CD4-positive, alpha-beta T cell treated with Interleukin-1 beta for 1 hour (primary cell): ENCODE results near the gene EPN1.
"Not testable (repeated sequence)": the region's sequence is repeated elsewhere in the genome, so short reads cannot be mapped to it uniquely, and the experiment has no call there.

Experiments
- DNase-seq, 2 donors: peaks; one replicate each; pipeline ENCODE4 v3.0.0-alpha.2; 2020 to 2022

The EPN1 gene

DNA sequence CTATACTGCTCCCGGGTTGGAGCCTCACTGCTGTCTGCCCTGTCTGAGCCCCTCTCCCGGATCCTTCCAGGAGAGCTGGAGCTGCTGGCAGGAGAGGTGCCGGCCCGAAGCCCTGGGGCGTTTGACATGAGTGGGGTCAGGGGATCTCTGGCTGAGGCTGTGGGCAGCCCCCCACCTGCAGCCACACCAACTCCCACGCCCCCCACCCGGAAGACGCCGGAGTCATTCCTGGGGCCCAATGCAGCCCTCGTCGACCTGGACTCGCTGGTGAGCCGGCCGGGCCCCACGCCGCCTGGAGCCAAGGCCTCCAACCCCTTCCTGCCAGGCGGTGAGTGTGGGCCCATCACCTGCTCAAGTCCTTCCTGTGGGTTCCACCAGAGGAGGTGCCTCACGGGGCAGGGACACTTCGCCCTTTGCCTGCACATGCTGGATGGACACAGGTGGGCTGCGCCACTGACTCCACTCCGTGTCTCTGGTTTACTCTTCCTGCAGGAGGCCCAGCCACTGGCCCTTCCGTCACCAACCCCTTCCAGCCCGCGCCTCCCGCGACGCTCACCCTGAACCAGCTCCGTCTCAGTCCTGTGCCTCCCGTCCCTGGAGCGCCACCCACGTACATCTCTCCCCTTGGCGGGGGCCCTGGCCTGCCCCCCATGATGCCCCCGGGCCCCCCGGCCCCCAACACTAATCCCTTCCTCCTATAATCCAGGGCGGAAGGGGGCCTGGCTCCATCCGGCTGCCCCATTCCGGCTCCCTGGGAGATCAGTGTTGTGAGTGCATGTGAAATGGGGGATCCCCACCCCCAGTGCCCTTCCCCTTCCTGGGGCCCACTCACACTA lies 19.8 kb downstream of the EPN1 start:
- DNase-seq = no peak

DNA sequence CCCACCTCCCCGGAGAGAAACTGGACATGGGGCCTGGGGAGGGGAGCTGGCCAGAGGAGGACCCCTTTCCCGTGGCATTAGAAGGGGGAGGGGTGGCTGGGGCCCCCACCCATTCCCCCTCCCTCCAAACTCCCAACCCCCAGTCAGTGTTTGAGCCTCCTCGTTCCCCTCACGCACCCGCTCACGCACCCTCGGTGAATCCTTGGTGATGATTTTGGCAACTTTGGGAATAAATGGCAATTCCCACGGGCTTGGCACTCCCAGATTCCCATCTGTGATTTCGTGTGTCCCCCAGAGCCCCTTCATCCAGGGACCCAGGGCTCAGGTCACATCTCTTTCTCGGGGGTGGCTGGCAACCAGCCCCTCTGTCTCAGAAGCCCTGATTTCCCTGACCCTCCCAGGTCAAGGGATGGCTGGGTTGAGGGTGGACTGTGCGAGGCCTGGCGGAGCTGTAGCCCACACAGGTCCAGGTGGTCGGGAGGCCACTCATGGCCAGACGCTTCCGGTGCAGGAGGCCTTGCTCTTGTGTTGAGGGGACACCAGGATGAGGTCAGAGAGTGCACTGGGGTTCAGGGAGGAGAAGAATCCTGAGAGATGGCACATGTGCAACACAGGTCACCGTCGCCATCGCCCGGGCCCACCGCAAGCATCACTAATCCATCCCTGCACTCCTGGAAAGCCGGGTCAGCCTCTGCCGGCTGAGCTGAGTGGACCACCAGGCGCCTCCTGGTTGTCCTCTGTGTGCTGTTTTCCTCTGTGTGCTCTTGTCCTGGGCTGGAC lies 20.7 kb downstream of the EPN1 start:
- DNase-seq = no peak

DNA sequence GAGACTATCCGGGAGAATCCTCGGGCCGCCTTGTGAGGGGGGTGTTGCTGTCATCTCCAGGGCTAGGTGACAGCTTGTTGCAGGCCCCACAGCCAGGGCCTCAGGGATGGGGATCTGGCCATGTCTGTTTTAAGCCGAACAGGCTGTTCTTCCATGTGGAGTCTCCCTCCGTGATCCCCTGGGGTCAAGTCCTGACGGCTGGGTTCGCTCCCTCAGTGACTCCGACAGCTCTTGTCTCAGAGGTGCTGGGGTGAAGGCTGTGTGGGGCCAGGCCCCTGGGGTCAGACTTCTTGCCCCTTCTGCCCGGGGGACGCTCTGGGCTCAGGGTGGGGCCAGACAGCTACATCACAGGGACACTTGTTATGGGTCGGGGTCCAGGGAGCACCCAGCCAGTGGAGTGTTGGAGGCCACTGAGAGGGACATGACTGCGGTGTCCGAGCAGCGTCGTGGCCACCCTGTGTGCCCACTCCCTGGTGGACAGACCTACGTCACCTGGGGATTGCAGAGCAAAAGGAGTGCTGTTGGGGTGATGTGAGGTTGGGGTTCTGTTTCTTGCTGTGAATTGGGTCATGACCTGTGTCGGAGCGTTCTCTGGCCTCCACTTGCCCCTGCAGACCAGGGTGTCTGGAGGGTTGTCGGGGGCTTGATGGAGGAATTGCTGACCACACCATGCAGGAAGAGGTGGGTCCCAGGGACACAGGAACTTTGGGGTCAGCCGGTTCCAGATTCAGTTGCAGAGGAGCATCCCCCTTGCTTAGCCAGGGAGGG lies 21.5 kb downstream of the EPN1 start:
- DNase-seq = no peak

DNA sequence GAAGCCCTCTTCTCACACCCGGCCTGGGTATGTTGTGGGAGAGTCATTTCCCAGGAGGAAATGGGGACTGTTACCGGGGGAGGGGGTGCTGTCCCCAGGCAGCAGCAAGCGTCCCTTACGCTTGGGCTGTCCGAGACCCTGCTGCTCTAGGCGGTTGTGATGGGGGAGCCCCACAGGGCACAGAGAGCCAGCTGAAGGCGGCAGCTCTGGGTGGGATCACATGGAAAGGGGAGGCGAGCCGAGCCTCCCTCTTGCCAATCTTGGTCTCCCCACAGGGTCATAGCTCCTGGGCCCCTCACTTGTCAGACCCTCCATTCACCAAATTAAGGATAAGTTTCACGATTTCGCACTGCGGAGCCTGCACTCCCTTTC lies 22.0 kb downstream of the EPN1 start:
- no peak for DNase-seq

DNA sequence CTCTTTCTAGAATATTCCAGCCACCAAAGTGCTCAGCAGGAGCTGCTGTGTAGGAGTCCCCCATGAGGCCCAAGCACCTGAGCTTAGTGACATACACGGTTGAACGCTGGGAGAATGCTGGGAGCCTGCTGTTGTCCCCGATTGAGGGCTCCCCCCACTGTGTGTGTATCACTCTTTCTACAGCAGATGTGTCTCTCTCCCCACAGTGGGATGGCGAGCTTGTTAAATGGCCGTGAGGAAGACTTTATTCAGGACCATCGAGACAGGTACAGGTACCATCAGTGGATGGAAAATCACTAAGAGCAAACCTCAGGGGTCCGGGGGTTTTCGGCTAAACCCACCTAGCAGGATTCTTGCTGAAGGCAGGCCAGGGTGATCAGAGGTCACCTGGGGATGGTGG lies 22.7 kb downstream of the EPN1 start:
- no peak for DNase-seq

DNA sequence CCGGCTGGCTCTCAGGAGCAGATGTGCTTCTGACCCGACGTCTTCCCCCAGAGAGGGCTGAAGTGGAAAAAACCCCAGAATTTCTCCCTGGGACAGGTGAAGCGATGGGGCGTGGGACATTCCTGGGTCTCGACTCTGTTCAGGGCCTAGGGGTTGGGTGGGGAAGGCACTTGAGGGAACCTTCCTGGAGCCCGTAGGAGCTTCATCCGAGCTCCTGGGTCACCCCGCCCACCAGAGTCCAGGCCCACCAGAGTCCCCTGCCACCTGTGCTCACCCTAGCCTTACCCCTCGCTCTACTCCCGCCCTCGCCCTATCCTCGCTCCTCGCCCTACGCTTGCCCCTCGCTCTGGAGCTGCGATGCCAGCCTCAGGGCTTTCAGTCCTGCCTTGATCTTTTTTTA lies 23.2 kb downstream of the EPN1 start:
- DNase-seq = no peak

DNA sequence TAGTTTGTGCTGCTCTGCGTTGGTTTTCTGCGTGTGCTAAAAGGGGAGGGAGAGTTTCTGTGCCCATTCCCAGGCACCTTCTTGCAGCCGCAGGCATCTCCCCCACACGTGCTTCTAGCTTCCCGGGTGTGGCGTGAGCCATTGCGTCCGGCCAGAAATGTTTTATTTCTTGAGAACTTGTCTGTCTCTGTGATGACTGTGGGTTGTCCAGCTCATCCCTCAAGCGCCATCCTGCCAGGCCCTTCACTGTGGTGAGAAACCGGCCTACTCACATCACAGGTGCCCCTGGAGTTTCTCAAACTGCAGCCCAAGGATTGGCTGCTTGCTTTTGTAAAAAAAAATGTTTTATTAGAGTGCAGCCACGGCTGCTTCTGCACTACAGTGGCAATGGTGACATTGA lies 24.2 kb downstream of the EPN1 start:
- no peak for DNase-seq

DNA sequence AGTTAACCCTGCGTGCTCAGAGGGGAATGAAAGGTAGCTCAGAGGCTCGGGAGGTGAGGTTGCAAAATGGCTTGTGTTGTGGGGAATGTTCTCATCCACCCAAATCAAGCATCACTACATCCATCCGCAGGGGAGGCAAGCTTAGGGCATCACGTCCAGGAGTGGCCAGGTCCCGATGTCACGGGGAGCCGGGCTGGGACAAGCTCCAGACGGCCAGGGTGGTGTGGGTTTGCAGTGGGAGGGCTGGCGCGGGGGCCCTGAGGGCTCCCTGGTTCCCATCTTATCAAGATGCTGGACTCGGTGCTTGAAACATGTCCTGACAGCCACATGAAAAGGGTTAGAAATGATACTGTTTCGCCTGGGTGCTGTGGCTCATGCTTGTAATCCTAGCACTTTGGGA lies 25.8 kb downstream of the EPN1 start:
- DNase-seq = no peak

DNA sequence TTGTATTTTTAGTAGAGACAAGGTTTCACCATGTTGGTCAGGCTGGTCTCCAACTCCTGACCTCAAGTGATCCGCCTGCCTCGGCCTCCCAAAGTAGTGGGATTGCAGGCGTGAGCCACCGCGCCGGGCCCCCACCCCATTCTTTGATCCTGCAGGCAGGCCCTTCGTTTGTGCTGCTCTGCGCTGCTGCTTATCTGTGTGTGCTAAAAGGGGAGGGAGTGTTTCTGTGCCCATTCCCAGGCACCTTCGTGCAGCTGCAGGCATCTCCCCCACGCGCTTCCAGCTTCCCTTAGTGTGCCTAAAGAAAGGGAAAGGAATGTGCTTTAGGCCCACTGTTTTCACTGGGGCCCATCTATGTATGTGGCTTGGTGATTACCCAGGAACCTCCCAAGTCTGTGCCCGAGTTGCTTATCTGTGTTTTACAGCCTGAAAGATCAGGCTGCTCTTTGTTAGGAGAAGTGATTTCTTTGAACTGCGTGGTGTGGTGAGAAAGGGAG lies 27.2 kb downstream of the EPN1 start:
- DNase-seq = no peak

DNA sequence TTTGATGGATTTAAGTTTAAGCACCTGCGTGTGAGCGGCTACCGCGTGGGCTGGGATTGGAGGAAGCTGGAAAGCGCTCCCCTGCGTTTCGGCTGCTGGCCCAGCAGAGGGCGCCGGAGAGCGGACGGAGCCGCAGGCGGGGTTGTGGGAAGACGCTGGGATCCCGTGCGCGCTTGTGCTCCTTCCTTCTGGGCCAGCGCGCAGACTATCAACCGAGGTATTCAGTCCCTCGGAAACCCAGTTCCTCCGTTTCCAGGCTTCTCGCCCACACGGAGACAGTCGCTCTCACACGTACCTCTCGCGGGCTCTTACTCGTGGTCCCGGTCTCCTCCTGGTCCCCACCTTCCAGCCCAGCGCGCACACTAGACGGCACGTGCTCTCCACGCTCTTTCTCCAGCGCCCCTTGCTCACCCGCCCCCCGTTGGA lies 28.8 kb downstream of the EPN1 start:
- DNase-seq = peak; percentile 29 to 45

DNA sequence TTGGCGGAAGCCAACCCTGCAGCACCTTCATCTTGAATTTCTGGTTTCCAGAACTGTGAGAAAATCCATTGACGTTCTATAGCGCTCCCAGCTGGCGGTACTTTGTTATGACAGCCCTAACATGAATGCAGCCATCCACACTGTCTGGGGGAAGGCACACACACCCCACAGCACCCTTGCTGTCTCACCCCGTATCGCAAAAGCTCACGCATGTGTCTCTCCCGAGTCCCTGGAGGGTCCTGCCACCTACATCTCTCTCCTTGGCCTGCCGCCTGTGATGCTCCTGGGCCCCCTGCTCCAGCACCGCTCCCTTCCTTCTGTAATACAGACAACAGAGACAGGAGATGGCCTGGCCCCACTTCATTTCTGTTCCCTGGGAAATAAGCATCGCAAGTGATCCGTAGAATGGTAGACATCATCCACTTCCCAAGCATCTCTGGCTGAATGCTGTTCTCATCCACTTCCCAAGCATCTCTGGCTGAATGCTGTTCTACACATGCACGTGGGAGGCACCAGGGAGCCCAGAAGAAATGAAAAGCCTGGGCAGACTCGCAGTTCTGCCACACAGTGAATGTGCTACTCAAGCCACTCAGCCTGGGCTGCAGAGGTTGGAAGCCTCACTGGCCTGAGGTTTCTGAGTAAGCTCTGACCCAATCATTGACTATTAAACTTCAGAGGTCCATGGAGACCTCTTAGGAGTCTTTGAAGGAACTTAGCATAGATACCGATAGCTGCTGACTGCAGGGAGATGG lies 29.6 kb downstream of the EPN1 start:
- DNase-seq = no peak

DNA sequence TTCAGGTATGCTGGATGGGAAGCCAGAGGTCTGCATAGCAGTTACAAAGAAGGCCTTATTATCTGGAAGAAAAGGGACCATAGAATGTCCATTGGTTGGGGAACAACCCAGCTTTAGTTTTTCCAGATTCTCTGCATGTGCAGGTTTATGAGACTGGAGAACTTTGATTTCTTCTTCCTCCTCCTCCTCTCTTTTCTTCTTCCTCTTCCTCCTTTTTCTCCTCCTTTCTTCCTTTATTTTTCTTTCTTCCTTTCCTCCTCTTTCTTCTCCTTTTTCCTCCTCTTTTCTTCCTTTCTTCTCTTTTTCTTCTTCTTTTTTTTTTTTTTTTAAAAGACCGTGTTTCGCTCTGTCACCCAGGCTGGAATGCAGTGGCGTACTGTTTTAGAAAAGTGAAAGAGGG lies 30.9 kb downstream of the EPN1 start:
- no peak for DNase-seq

DNA sequence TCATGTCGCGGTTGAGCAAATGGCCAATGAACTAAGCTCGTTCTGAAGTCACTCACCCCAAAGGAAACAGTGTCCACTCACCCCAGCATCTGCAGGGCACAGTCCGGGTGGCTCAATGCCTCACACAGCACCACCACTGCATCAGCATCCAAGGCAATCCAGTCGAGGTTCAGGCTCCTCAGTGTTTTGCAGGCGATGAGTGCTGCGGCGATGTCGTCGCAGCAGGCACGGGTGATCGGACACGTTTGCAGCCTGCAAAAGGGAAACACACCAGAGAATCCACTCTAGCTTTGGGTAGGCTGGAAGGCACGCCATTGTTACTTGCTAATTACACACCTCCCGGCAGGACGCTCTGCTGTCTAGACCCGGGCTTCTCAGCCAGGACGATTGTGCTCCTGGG lies 36.7 kb downstream of the EPN1 start:
- DNase-seq = no peak

DNA sequence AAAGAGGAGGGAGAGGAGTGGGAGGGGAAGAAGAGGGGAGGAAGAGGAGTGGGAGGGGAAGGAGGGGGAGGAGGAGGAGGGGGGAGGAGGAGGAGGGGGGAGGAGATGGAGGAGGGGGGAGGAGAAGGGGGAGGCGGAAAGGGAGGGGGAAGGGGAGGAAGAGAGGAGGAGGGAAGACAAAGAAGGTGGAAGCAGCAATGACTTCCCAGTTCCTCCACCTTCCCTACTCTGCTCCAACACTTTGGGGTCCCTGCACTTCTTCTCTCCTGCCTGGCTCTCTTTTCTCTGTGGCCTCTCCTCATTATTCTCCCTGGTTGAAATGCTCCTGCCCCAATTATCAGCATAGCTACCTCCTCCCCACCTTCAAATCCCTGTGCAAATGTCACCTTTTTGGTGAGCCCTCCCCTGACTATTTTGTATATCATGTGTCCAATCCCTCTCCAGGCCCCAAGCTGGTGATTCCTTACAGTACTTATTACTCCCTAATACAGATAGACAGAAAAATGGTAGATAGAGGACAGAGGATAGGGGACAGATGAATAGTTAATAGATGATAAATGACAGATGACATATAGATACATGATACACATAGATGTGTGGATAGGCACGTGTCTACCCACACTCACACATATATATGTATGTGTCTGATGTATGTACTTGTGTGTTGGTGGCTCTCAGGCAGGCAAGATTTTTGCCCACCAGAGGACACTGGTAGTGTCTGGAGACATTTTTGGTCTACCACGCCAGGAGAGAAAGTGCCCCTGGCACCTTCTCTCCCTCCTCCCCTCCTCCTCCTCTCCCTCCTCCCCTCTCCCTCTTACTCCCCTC lies 38.0 kb downstream of the EPN1 start:
- no peak for DNase-seq

DNA sequence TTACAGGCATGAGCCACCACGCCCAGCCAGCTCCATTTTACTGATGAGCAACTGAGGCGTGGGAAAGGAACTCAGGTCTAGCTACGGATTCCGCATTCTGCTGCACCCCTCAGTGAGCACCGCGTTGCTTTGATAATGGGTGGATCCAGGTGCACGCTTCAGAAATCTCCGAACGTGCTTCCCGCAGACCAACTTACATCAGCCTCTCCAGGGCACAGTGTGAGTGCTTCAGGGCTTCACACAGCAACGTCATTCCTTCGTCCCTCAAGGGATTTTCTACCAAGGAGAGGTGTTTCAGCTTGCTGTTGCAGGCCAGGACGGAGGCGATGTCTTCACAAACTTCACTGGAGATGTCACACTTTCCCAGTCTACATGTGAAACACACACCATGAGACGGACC lies 41.5 kb downstream of the EPN1 start:
- DNase-seq = no peak

DNA sequence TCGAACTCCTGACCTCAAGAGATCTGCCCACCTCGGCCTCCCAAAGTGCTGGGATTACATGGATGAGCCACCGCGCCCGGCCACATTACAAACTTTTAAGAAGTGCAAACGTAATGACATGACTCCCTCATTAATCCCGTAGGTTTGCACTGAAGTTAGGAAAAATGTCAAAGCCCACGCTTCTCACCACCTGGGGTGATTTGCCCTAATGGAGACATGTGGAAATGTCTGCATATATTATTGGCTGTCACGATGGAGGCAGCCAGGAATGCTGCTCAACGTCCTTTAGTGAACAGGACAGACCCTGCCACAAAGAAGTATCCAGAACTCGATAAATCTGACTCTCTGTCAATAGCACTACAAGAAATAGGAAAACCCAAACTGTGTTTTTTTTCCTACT lies 42.2 kb downstream of the EPN1 start:
- no peak for DNase-seq

DNA sequence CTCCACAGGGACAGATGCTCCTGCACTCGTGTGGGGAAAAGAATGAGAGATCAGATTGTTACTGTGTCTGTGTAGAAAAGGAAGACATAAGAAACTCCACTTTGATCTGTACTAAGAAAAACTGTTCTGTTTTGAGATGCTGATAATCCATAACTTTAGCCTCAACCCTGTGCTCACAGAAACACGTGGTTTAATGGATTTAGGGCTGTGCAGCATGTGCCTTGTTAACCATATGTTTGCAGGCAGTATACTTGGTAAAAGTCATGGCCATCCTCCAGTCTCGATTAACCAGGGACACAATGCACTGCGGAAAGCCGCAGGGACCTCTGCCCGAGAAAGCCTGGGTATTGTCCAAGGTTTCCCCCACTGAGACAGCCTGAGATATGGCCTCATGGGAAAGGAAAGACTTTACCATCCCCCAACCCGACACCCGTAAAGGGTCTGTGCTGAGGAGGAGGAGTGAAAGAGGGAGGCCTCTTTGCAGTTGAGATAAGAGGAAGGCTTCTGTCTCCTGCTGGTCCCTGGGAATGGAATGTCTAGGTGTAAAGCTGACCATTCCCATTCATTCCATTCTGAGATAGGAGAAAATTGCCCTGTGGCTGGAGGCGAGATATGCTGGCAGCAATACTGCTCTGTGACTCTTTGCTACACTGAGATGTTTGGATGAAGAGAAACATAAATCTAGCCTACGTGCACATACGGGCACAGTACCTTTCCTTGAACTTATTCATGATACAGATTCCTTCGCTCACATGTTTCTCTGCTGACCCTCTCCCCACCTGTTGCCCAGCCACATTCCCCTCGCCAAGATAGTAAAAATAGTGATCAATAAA lies 43.1 kb downstream of the EPN1 start:
- DNase-seq = not testable (repeated sequence)

DNA sequence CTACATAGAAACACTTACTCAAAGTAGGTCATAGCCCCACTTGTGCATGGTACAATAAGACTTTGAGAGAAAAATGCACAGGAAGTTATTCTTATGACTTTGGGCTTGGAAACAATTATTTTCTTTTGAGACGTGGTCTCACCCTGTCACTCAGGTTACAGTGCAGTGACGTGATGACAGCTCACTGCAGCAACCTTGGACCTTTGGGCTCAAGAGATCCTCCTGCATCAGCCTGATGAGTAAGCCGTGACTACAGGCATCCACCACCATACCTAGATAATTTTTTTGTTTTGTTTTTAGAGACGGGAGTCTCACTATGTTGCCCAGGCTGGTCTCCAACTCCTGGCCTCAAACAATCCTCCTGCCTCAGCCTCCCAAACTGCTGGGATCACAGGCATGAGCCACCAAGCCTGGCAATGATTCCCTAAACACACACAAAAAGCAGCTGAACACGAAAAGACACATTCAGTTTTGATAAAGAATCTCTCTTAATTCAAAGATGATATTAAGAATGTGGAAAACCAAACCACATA lies 45.3 kb downstream of the EPN1 start:
- no peak for DNase-seq

DNA sequence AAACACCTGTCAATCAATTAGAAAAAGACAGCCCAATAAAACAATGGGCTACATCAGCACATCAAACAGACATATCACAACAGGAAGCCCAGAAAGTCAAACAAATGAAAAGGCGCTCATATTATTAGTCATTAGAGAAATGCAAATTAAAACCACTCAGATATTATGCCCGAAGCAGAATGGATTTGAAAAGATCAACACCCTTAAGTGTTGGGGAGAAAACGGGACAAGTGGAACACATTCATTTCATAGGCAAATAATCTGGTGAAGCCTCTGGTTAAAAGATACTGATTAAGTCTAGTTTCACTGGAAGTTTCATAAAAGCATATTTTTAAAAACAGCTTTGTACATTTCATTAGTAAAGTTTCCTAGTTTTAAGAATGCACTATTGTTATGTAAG lies 45.8 kb downstream of the EPN1 start:
- DNase-seq = no peak

DNA sequence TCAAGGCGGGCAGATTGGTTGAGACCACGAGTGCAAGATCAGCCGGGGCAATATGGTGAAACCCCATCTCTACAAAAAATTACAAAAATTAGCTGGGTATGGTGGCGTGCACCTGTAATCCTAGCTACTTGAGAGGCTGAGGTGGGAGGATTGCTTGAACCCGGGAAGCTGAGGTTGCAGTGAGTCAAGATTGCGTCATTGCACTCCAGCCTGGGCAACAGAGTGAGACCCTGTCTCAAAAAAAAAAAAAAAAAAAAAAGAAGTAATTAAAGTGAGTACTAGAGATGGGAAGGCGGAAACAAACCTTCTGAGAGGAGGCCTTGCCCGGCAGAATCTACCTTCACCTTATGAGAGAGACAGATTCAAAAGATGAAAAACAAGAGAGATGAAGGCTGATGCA lies 48.5 kb downstream of the EPN1 start:
- no peak for DNase-seq

DNA sequence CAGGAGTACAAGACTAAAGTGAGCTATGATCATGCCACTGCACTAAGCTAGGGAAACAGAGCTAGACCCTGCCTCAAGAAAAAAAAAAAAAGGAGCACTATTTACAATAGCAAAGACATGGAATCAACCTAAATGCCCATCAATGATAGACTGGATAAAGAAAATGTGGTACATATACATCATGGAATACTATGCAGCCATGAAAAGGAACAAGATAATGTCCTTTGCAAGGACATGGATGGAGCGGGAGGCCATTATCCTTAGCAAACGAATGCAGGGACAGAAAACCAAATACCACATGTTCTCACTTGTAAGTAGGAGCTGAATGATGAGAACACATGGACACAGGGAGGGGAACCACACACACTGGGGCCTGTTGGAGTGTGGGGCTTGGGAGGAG lies 55.4 kb downstream of the EPN1 start:
- DNase-seq = not testable (repeated sequence)
